GM18502 (cell line): ENCODE results near the gene RPL37A.

Source experiments
- ATAC-seq: cut with Tn5 transposase; IDR thresholded peaks from one replicate; pipeline ENCODE4 v1.9.1; 2021; ENCODE audit warnings: mild to moderate bottlenecking; ENCODE audit not compliant: unreplicated experiment, poor library complexity

Gene RPL37A

GRCh38 chr2:216541505-216541904 lies 42.9 kb downstream of the RPL37A start:
- no peak for ATAC-seq

GRCh38 chr2:216545359-216545758 lies 46.7 kb downstream of the RPL37A start:
- ATAC-seq, result no peak

GRCh38 chr2:216546241-216546640 lies 47.6 kb downstream of the RPL37A start:
- no peak for ATAC-seq

GRCh38 chr2:216546641-216547403 lies 48.2 kb downstream of the RPL37A start:
- no peak for ATAC-seq

GRCh38 chr2:216548901-216549331 lies 50.3 kb downstream of the RPL37A start:
- no peak for ATAC-seq

- no peak for ATAC-seq
Measured at GRCh38 chr2:216549926-216550690, 51.5 kb downstream of the RPL37A start.

- ATAC-seq, result no peak
Measured at GRCh38 chr2:216551234-216552068, 52.8 kb downstream of the RPL37A start.

- ATAC-seq, result no peak
Measured at GRCh38 chr2:216553093-216553478, 54.4 kb downstream of the RPL37A start.
